GM10266 (cell line): ENCODE data around the gene CST1.
"Not testable (repeated sequence)": the region's sequence is repeated elsewhere in the genome, so short reads cannot be mapped to it uniquely, and the experiment has no call there.

Experiments used
- DNase-seq: peaks from one replicate; pipeline ENCODE4 v3.0.0; 2012; ENCODE audit errors: extremely low spot score
- TF ChIP-seq, protein P1 (sequence below): IDR thresholded peaks from 2 replicates; pipeline ENCODE4 v1.5.1; 2012; ENCODE audit warnings: mild to moderate bottlenecking, low read depth; ENCODE audit not compliant: control insufficient read depth, insufficient read depth; ENCODE audit errors: missing control alignments

CST1 gene

DNA sequence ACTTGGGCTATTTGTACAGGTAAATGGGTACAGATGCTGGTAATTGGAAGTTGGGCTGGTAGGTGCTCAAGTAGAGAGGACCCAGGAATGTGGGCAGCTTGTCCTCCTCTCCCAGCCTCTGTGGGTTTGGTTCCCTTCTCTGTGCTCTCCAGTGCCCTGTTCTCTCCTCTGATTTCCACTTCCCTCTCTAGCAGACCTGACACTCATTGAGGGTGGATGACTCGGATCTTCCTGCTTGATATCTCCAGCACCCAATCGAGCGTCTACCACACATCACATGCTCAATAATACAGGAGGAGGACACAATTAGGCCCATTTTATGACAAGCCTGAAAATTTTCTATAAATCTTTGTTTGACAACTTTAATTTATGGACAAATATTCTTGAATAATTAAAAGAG is 23.7 kb downstream of the CST1 start:
- TF ChIP-seq, protein P1, sequence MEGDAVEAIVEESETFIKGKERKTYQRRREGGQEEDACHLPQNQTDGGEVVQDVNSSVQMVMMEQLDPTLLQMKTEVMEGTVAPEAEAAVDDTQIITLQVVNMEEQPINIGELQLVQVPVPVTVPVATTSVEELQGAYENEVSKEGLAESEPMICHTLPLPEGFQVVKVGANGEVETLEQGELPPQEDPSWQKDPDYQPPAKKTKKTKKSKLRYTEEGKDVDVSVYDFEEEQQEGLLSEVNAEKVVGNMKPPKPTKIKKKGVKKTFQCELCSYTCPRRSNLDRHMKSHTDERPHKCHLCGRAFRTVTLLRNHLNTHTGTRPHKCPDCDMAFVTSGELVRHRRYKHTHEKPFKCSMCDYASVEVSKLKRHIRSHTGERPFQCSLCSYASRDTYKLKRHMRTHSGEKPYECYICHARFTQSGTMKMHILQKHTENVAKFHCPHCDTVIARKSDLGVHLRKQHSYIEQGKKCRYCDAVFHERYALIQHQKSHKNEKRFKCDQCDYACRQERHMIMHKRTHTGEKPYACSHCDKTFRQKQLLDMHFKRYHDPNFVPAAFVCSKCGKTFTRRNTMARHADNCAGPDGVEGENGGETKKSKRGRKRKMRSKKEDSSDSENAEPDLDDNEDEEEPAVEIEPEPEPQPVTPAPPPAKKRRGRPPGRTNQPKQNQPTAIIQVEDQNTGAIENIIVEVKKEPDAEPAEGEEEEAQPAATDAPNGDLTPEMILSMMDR: no peak
- no peak for DNase-seq

DNA sequence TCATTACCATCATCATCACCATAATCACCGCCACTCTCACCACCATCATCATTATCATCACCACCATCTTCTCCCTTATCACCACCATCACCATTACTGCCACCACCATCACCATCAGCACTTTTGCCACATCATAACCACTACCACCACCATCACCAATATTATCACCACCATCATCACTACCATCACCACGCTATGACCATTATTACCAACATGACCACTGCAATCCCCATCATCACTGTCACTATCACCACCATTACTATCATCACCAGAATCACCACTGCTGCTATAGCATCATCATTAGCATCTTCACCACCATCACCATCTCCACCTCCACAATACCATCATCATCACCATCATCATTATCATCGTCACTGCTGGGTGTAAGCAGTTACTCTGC is 25.6 kb downstream of the CST1 start:
- TF ChIP-seq, protein P1: no peak
- DNase-seq: no peak

DNA sequence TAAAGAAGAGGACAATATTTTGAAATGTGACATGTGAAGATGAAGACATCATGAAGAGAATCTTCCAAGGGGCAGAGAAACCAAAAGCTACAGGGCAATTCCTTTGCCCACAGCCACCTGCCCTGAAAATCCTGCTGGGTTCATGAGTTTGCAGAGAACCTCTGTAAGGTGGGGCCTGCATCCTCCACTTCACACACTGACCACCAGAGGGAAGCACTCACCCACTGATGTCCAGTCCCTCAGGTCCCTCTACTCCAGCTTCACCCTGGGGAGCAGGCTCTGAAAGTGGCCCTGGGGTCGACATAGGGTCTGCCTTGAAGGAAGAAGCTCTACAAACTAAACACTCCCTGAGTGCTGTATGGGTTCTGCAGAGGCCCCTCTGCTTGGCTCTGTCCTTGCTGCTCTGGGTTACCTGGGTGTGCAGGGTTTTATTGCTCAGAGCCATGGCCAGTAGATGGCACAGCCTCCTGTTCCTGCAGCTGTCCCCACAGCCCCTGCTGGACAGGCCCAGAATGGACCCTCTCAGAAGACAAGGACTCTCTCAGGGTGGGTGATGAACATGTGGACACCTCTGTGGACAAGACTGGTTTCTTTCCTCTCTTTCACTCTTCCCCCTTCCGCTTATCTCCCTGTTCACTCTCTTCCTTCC is 27.0 kb downstream of the CST1 start:
- TF ChIP-seq, protein P1: peak; percentile 50
- not testable (repeated sequence) for DNase-seq

DNA sequence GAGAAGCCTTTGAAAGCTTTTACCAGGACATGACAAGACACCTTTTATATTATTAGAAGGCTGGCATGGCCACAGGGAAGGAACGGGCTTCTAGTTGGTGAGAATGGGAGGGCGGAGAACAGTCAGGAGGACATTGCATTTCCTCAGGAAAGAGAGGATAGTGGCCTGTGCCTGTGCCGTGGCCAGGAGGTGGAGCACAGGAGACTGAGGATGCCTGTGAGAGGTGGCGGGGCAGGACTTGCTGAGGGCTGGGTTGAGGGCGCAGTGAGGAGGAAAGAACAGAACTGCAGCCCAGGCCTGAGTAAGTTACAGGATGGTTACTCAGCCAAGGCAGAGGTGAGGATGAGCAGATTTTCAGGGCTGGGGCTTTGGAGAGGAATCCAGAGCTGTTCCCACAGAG is 27.9 kb downstream of the CST1 start:
- not testable (repeated sequence) for DNase-seq

DNA sequence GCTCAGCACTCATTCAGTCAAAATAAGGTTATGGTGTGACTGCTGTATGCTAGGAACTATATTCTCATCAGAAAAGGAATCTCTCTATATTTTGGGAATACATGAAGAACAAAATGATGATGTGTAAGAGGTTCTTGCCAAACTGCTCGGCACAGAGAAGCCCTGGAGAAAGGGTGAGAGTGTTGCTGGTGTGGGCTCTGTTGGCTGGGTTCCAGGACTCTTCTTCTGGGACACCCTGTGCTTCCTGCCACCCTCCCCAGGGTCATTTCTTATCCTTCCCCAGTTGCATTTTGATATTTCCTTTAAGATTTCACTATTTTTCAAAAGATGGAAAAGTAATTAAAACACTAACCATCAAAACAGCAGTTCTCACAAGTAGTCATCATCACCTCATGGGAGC is 28.8 kb downstream of the CST1 start:
- DNase-seq: no peak
- TF ChIP-seq, protein P1: no peak

DNA sequence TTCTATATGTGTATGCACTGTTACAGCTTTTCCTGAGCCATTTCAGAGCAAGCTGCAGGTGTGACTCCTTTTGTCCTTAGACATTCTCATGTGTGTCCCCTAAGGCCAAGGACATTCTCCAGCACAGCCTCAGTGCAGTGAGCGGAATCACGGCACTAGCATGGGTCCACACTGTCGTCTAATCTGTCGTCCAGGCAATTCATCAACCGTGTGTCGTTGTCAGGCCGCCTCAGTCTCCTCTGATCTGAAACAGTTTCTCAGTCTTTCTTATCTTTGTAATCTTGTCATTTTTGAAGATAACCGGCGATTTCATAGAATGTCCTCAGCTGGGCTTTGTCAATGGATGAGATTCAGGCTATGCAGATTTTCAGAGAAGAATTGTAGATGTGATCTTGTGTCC is 31.4 kb downstream of the CST1 start:
- not testable (repeated sequence) for DNase-seq

DNA sequence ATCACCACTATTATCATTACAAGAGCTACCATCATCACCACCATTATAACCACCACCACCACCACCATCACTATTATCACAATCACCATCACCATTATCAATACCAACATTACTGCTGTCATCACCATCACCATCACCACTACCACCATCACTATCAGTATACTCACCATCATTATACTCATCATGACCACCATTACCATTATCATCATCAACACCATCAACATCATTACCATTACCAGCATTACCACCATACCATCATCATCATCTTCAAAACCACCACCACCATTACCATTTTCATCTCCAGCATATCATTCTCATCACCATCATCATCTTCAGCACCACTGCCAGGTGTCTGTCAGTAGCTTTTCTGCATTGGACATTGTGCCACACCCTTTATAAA is 39.0 kb downstream of the CST1 start:
- DNase-seq: not testable (repeated sequence)

DNA sequence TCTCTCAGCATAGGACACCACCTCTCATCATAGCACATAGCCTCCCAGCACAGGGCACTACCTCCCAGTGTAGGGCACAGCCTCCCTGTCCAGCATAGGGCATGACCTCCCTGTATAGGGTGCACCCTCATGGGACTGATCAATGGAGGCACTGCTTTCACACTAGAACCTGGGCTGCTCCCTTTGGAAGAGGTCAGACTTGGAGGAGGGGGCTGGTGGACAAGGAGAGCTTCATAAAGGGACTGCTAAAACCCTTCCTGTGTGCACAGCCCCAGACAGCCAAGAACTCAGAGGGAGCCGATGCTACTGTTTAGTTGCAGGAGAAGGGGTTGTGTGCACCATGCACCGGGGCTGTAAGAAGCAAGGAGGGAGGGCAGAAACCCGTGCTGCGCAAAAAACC is 40.0 kb downstream of the CST1 start:
- DNase-seq: no peak
- TF ChIP-seq, protein P1: no peak

DNA sequence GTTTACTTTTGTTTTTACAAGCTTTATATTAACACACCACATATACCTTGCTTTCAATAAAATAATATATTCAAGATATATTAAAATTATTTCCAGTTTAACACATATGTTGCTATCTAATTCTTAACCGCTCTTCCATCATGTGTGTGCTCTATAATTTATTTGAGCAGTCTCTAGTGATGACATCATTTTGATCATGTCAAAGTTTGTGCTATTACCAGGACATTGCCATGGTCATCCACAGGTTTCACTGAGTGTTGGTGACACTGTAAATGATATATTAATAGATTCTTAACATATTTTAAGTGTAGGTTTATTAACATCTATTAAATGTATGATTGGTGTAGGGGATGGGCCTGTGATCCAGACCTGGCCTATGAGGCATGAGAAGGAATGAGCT is 44.8 kb downstream of the CST1 start:
- DNase-seq: no peak
- TF ChIP-seq, protein P1: no peak
